DND-41 (cell line): ENCODE data around the gene BUB1.
"Not testable (repeated sequence)": the region's sequence is repeated elsewhere in the genome, so short reads cannot be mapped to it uniquely, and the experiment has no call there.

Experiments used
- ATAC-seq: fragments of 200-7000 bp; cut with Tn5 transposase; 3 replicates; pipeline ENCODE4 v1.9.1; 2021; ENCODE audit warnings: low read depth; ENCODE audit not compliant: insufficient read depth
- DNase-seq: peaks from one replicate; pipeline ENCODE4 v3.0.0-alpha.2; 2020
- H2AFZ ChIP-seq: 2 replicates; pipeline ENCODE4 v1.6.0; 2012; ENCODE audit warnings: low read depth, low read length
- H3K27ac ChIP-seq: 2 replicates; pipeline ENCODE4 v1.5.1; 2012; ENCODE audit warnings: low read length, inconsistent platforms
- H3K27me3 ChIP-seq: fragments of 200-600 bp; sonication (generic); 2 replicates; pipeline ENCODE4 v1.6.0; 2012; ENCODE audit warnings: low read length, mild to moderate bottlenecking, inconsistent platforms; ENCODE audit not compliant: insufficient read depth, poor library complexity
- H3K36me3 ChIP-seq: 2 replicates; pipeline ENCODE4 v1.5.1; 2012; ENCODE audit warnings: low read length, inconsistent platforms; ENCODE audit not compliant: insufficient read depth
- H3K4me1 ChIP-seq: 2 replicates; pipeline ENCODE4 v1.5.1; 2012; ENCODE audit warnings: mild to moderate bottlenecking, low read length; ENCODE audit not compliant: insufficient read depth
- H3K4me2 ChIP-seq: 2 replicates; pipeline ENCODE4 v1.6.0; 2012; ENCODE audit warnings: mild to moderate bottlenecking, moderate library complexity, low read length, inconsistent platforms; ENCODE audit not compliant: insufficient read depth
- H3K4me3 ChIP-seq, 2 experiments: fragments of 200-600 bp in 1 of 2; shearing (Covaris generic) in 1 of 2; 2 replicates each; pipeline ENCODE4 v1.5.1; 2012 to 2016; ENCODE audit warnings: inconsistent platforms in 2 of 2, low read length in 2 of 2, mild to moderate bottlenecking in 2 of 2, low read depth in 1 of 2, moderate library complexity in 1 of 2
- H3K79me2 ChIP-seq: 2 replicates; pipeline ENCODE4 v1.6.0; 2012; ENCODE audit warnings: low read length, inconsistent platforms; ENCODE audit not compliant: insufficient read depth
- H3K9ac ChIP-seq: 2 replicates; pipeline ENCODE4 v1.6.0; 2012; ENCODE audit warnings: low read depth, mild to moderate bottlenecking, inconsistent platforms, low read length, moderate library complexity
- H3K9me3 ChIP-seq: 2 replicates; pipeline ENCODE4 v1.5.1; 2012; ENCODE audit warnings: low read length, moderate library complexity, mild to moderate bottlenecking, inconsistent platforms; ENCODE audit not compliant: insufficient read depth, severe bottlenecking
- H4K20me1 ChIP-seq: 2 replicates; pipeline ENCODE4 v1.6.0; 2012; ENCODE audit warnings: low read length; ENCODE audit not compliant: insufficient read depth
- CTCF ChIP-seq: IDR thresholded peaks from 2 replicates; pipeline ENCODE4 v1.5.1; 2012; ENCODE audit warnings: borderline replicate concordance, low read length, moderate library complexity, mild to moderate bottlenecking; ENCODE audit not compliant: poor library complexity, severe bottlenecking; ENCODE audit errors: extremely low read depth
- EZH2 ChIP-seq: IDR thresholded peaks from 3 replicates; pipeline ENCODE4 v1.6.1; 2012; ENCODE audit warnings: borderline replicate concordance, low read depth, mild to moderate bottlenecking, moderate library complexity, low read length, inconsistent platforms; ENCODE audit not compliant: severe bottlenecking

BUB1 gene

GRCh38 chr2:110708455-110708854 is 30.6 kb upstream of the BUB1 start:
- Histone ChIP-seq H3K27me3 (no peaks in the 10 kb centered on the region), H3K36me3 (no peaks in the 10 kb centered on the region), H4K20me1 (no peaks in the 10 kb centered on the region), H3K79me2 (no peaks in the 10 kb centered on the region), H3K9ac (no peak overlapping the region), H3K27ac (no peak overlapping the region), H3K4me3 (no peak overlapping the region), H3K4me1 (no peaks in the 10 kb centered on the region), H3K4me2 (no peak overlapping the region), H3K9me3 (no peaks in the 10 kb centered on the region), H2AFZ (no peak overlapping the region)
- DNase-seq (no peak), ATAC-seq (no peak)
- TF ChIP-seq CTCF (no peak), EZH2 (no peak)

GRCh38 chr2:110707386-110707965 is 29.6 kb upstream of the BUB1 start:
- DNase-seq, result no peak
- TF ChIP-seq EZH2 (no peak), CTCF (no peak)
- H3K4me2 ChIP-seq, result no peak overlapping the region
- H3K27ac ChIP-seq, result no peak overlapping the region
- no peaks in the 10 kb centered on the region for H3K4me1 ChIP-seq
- no peak for ATAC-seq
- H3K4me3 ChIP-seq, result no peak overlapping the region
- H3K36me3 ChIP-seq, result no peaks in the 10 kb centered on the region
- no peaks in the 10 kb centered on the region for H3K9me3 ChIP-seq
- no peak overlapping the region for H2AFZ ChIP-seq
- H3K9ac ChIP-seq, result no peak overlapping the region
- H3K27me3 ChIP-seq, result no peaks in the 10 kb centered on the region
- no peaks in the 10 kb centered on the region for H3K79me2 ChIP-seq
- H4K20me1 ChIP-seq, result no peaks in the 10 kb centered on the region

- H4K20me1 ChIP-seq, result no peaks in the 10 kb centered on the region
- peaks cover 2% of the 10 kb centered on the region; the same call in 1 of the 2 replicates for H3K4me1 ChIP-seq
- TF ChIP-seq CTCF (no peak), EZH2 (no peak)
- no peaks in the 10 kb centered on the region for H3K9me3 ChIP-seq
- no peaks in the 10 kb centered on the region for H3K79me2 ChIP-seq
- no peak overlapping the region for H3K4me3 ChIP-seq
- no peaks in the 10 kb centered on the region for H3K36me3 ChIP-seq
- no peak for ATAC-seq
- no peak overlapping the region for H3K9ac ChIP-seq
- no peak for DNase-seq
- H3K27me3 ChIP-seq, result no peaks in the 10 kb centered on the region
- no peak overlapping the region for H2AFZ ChIP-seq
- H3K27ac ChIP-seq, result no peak overlapping the region
- H3K4me2 ChIP-seq, result no peak overlapping the region
These were observed 24.9 kb upstream of the BUB1 start for GRCh38 chr2:110702514-110703380.

GRCh38 chr2:110698253-110698652 is 20.4 kb upstream of the BUB1 start:
- not testable (repeated sequence) for DNase-seq, H3K9ac ChIP-seq, H3K79me2 ChIP-seq, H3K27ac ChIP-seq, H3K4me2 ChIP-seq, H2AFZ ChIP-seq, H4K20me1 ChIP-seq, ATAC-seq, H3K36me3 ChIP-seq, H3K9me3 ChIP-seq, H3K27me3 ChIP-seq, H3K4me3 ChIP-seq
- peaks cover 22% of the 10 kb centered on the region for H3K4me1 ChIP-seq

GRCh38 chr2:110695146-110695898 is 17.5 kb upstream of the BUB1 start:
- not testable (repeated sequence) for H3K4me2 ChIP-seq, H3K9me3 ChIP-seq, H3K4me3 ChIP-seq, H3K27me3 ChIP-seq, H3K79me2 ChIP-seq, H3K36me3 ChIP-seq, H4K20me1 ChIP-seq
- H3K27ac ChIP-seq, result peak overlapping the region; percentile 78
- peak overlapping the region; percentile 65 for H2AFZ ChIP-seq
- DNase-seq (peak; percentile 43), ATAC-seq (peak; percentile 79)
- peaks cover 19% of the 10 kb centered on the region for H3K4me1 ChIP-seq
- H3K9ac ChIP-seq, result peak overlapping the region; percentile 37
